Lung microvascular endothelial cell (primary cell): ENCODE results near the gene ARMC12. TPM values are rescaled to one million over a fixed set of nuclear protein-coding genes. Genes with fewer than 3 reads are reported as not detected.
"Not testable (repeated sequence)": the region's sequence is repeated elsewhere in the genome, so short reads cannot be mapped to it uniquely, and the experiment has no call there.

Experiments used
- DNase-seq, 2 donors: peaks; one replicate each; pipeline versions ENCODE4 v3.0.0 to v3.0.0-alpha.2; 2010; ENCODE audit warnings: low read depth in 2 of 2
- total RNA-seq: library from RNA; depleted of rRNA; stranded (reverse); fragments of >200 nt; gene quantifications from 2 replicates; pipeline ENCODE4 v1.2.1, GENCODE V29; 2014

Gene ARMC12
- total RNA-seq, 1 donor from 2014 or later, result 0.40 TPM

GRCh38 chr6:35734319-35734718 is 2.5 kb upstream of the ARMC12 start:
- DNase-seq, result not testable (repeated sequence)

DNA sequence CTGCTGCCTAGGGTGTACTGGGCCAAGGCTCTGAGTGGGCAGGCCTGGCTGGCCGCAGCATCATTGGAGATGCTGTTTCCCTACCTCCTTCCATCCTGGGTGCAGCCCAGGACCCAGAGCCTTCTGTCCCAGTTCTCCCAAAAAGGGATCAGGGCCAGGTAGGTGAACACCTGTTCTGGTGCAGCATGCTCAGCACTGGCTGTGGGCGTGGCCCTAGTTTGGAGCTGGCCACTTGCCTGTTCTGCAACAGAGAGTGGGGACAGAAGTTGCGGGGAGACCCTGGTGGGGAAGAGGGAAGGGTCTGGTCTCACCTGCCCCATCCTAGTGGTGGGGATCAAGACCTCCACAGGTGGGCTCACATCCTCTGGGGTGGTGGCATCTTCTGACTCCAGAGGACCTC is 1.4 kb upstream of the ARMC12 start:
- no peak for DNase-seq

DNA sequence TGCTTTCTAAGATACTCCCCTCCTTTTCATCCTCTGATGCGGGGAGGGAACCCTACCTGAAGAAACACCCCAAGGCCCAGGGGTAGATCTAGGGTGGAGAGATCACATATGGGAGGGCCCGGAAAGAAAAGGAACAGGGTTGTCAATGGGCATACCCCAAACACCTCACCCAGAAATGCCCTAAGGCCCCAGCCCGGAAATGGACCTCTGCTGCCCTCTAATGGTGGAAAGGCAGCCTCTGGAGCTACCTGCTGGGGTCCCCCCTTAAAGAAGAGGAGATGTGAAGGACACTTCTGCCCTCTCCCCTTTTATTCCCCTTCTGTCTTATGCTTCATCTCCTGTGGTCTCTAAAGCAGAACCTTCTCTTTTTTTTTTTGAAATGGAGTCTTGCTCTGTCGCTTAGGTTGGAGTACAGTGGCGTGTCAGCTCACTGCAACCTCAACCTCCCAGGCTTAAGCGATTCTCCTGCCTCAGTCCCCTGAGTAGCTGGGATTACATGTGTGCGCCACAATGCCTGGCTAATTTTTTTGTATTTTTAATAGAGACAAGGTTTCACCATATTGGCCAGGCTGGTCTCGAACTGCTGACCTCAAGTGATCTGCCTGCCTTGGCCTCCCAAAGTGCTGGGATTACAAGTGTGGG is 458 bp upstream of the ARMC12 start:
- peak; percentile 51 to 67 for DNase-seq

DNA sequence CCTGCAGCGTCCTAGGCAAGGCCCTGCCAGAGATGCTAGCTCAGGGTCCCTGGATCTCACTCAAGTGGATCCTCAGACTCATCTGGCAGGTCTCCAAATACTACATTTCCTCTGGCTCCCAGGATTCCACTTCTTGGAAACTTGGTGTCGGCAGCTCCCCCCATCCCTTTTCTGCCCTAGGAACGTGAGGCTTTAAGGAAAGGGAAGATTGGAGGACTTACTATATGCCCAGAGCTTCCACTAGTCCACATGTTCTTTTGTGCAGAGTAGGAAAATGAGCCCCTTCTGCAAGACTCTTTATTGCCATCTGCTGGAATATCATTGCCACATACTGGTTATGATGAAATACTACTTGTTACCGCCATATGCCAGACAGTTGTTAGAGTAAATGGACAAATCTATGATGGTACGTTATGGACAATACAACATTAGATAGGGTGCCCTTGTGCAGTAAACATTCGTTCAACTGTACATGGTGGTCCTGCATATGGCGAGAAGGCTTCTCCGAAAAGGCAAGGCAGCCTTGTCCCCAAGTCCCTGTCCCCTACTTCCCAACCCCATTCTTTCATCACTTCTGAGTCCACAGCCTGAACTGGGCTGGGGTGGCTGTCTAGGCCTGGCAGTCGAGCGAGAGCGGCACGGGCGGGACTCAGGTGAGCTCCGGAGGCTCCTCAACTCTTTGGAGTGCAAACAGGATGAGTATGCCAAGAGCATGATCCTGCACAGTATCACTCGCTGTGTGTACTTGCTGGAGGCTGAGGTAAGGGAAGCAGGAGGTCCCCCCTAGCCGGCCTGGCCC is 780 bp downstream of the ARMC12 start:
- peak; percentile 88 to 91 for DNase-seq

- no peak for DNase-seq
These were observed 3.1 kb downstream of the ARMC12 start for GRCh38 chr6:35739645-35740524.

GRCh38 chr6:35742842-35743241 is 6.0 kb downstream of the ARMC12 start:
- no peak for DNase-seq

- no peak for DNase-seq
These were observed 8.7 kb downstream of the ARMC12 start for GRCh38 chr6:35745509-35745908.

GRCh38 chr6:35746516-35746915 is 9.7 kb downstream of the ARMC12 start:
- DNase-seq, result no peak

DNA sequence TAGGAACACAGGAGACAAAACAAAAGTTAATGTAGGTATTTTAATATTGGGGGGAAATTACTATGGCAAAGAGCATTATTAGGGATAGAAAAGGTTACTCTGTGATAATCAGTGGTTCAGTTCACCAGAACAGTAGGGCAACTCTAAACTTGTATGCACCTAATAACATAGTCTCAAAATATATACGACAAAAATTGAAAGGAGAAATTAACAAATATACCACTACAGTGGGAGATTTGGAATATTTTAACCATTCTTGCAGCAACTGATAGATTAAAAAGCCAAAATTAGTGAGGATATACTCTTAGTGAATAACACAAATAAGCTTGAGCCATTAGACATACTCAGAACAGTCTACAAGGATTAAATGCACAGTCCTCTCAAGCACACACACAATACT is 11.0 kb downstream of the ARMC12 start:
- DNase-seq, result no peak

GRCh38 chr6:35750557-35750956 is 13.7 kb downstream of the ARMC12 start:
- DNase-seq, result no peak

- DNase-seq, result no peak
These were observed 14.8 kb downstream of the ARMC12 start for GRCh38 chr6:35751594-35751993.

- DNase-seq, result no peak
These were observed 15.5 kb downstream of the ARMC12 start for GRCh38 chr6:35752330-35752729.

GRCh38 chr6:35754452-35755277 is 17.8 kb downstream of the ARMC12 start:
- peak in 1 of 2 donors; percentile 26 for DNase-seq

DNA sequence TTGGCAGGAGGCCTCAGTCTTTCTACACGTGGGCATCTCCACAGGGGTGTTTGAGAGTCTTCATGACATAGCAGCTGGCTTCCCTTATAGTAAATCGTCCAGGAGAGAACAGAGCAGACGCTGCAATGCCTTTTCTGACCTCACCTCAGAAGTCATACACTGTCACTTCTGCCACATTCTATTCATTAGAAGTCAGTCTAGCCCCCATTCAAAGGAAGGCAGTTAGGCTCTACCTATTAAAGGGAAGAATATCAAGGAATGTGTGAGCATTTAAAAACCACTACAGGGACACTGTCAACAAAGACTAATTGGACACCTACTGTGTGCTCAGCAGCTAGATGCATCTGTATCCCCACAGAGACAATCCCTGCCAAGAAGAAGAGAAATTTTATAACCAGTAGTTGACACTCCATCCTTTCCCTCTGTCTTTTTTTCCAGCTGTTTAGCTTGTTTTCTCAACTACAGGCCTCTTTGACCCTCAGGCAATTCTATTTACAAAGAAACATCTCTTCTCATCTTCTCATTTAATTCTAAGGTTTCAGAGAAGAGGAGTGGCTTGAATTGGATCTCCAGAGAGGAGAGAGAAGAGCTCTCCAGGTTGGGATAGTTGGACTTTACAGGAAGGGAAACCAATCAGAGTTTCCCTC is 18.6 kb downstream of the ARMC12 start:
- DNase-seq, result no peak

- peak; percentile 46 to 48 for DNase-seq
These were observed 20.8 kb downstream of the ARMC12 start for GRCh38 chr6:35757456-35758123.

DNA sequence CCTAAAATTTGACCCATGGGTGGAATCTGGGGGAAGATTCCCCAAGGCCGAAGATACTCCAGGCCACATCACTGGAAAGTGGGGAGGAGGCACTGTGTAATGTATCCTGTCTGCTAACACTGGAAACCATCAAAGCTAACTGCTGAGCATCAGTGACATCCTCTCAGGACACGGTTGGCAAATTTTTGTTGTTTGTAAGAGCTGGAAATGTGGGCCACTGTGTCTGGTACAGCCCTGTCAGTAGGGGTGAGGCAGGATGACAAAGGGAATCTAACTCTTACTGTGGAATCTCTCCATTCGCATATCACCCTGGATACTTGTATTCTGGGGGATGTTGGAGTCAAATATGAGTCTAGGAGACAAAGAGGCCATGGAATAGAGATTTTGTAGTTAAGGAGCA is 22.6 kb downstream of the ARMC12 start:
- DNase-seq, result no peak

- DNase-seq, result no peak
These were observed 28.9 kb downstream of the ARMC12 start for GRCh38 chr6:35765739-35766138.

DNA sequence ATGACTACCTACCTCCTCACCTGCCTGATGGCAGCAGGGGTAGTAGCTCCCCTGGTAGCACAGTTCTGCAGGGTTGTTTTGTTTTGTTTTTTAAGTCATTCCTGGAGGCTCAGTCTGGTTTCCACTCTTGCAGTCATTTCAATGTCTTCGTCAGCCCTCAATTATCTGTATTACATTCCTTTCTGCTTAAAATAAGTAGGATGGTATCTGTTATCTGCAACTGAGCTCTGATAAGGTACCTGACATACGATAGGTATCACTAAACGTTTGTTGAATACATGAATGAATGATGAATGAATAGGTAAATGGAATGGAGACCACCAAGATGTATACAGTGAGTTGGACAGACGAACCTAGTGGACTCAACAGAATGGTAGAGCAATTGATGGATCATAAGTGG is 32.4 kb downstream of the ARMC12 start:
- DNase-seq, result no peak

GRCh38 chr6:35771343-35771627 is 34.5 kb downstream of the ARMC12 start:
- DNase-seq, result no peak

DNA sequence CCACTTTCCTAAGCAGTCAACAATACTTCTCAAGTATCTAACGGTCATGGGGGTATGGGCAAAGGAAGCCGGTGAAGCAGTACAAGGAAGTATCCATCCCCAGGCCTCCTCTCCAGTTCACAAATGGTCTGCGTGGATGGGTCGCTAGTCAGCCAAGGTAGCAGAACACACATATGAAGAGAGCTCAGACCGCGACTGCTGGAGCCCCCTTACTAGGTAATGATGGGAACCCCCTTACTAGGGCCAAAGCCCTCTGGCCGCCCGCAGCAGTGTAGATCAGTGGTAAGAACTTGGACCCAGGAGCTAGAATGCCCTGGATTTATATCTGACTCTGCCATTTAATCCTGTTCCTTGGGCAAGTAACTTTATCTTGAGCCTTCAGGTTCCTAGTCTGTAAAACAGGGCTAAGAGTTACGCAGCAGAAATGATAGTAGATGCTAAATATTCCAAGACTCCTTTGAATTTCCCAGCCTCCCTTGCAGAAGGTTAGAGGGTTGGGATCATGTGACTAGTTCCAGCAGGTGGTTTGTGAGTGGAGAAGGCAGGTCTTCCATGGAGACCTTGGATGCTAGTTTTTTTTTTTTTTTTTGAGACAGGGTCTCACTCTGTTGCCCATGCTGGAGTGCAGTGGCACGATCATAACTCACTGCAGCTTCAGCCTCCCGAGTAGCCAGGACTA is 37.4 kb downstream of the ARMC12 start:
- DNase-seq, result no peak
